GM12872 (cell line): ENCODE results near the gene PLCB4.

Experiments
- CTCF ChIP-seq: IDR thresholded peaks from 3 replicates; pipeline ENCODE4 v1.5.1; 2011; ENCODE audit warnings: low read depth, mild to moderate bottlenecking, low read length, moderate library complexity; ENCODE audit not compliant: insufficient read depth

The PLCB4 gene

GRCh38 chr20:9148291-9148690 is 79.4 kb downstream of the PLCB4 start:
- TF ChIP-seq CTCF, result no peak

- TF ChIP-seq CTCF, result no peak
Observed at GRCh38 chr20:9149087-9149486, 80.2 kb downstream of the PLCB4 start.

- TF ChIP-seq CTCF, result no peak
Observed at GRCh38 chr20:9149796-9150195, 80.9 kb downstream of the PLCB4 start.

GRCh38 chr20:9150679-9151078 is 81.8 kb downstream of the PLCB4 start:
- TF ChIP-seq CTCF, result no peak

GRCh38 chr20:9154464-9155024 is 85.7 kb downstream of the PLCB4 start:
- no peak for TF ChIP-seq CTCF

- no peak for TF ChIP-seq CTCF
Observed at GRCh38 chr20:9156529-9157280, 87.8 kb downstream of the PLCB4 start.

GRCh38 chr20:9160331-9160730 is 91.4 kb downstream of the PLCB4 start:
- TF ChIP-seq CTCF, result no peak
